GM19240 (cell line): Measurements from ENCODE around the gene JADE1.

Experiments used
- DNase-seq: peaks from one replicate; pipeline ENCODE4 v3.0.0; 2011; ENCODE audit warnings: low spot score; ENCODE audit not compliant: insufficient read length

The JADE1 gene

GRCh38 chr4:128810331-128810870, 901 bp downstream of the JADE1 start:
- DNase-seq, result no peak

DNA sequence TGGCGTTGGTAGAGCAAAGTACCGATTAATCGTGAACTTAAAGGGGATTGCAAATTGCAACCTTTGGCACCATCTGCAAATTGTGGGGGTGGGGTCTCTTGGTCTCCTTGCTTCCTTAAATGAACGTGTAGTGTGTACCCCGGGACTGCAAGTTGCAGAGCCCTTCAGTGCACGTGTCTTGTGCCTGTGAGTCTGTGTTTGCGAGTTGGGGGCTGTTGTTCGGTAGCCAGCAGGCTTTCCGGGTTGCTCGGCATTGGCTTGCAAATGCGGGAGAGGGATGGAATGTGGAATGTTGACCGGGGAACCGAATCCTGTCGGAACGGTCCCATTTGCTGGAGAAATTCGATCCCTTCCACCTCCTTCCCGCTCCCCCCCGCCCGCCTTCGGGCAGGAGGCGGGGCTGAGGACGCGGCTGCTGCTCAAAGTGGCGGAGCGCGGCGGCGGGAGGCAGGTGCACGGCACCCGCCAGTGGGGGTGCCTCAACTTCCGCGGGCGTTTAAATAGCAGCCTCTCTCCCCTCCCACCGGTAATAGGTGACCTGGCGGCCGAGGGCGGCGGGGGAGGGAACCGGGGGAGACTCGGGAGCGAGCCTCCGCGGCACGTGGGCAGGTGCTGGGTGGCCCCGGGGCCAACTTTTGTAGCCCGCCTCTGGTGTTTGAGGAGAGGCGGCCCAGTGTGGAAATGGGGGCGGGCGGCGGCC, 1.5 kb downstream of the JADE1 start:
- peak; percentile 58 for DNase-seq

DNA sequence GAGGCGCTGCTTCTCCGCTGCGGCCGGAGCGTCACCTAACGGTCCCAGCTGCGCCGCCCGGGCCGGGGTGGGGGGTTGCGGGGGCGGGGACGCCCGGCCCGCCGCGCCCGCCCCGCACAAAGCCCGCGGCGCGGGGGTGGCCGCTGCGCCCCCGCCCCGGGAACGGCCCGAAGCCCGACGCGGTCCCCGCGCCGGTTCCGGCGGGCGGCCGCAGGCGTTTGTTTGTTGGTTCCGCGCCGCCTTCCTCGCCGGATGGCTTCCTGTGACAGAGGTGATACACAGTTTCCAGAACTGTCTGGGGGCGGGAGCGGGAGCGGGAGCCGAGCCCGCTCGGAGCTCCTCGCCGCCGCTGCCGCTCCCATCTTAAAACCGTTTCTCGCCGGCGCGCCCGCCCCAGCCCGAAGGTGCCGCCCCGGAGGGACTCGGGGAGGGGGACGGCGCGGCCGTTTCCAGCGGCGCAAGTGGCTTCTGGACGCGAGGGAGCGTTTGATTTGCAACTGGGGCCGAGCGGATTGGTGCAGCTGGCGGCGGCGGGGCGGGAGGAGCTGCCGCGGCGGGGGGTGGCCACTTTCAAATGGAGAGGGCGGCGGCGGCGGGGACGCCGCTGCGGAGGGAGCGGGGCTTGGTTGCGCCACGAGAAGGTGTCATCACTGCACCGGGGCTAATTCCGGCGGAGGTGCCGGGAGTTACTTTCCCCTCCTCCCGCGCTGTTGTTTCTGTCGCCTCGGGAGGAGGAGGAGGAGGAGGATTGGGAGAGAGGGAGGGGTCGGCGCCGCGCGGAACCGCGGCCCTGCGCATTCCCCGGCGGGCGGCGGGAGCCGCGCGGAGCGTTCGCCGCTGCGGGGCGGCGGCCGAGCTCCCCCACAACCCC, 2.3 kb downstream of the JADE1 start:
- DNase-seq, result peak; percentile 67

DNA sequence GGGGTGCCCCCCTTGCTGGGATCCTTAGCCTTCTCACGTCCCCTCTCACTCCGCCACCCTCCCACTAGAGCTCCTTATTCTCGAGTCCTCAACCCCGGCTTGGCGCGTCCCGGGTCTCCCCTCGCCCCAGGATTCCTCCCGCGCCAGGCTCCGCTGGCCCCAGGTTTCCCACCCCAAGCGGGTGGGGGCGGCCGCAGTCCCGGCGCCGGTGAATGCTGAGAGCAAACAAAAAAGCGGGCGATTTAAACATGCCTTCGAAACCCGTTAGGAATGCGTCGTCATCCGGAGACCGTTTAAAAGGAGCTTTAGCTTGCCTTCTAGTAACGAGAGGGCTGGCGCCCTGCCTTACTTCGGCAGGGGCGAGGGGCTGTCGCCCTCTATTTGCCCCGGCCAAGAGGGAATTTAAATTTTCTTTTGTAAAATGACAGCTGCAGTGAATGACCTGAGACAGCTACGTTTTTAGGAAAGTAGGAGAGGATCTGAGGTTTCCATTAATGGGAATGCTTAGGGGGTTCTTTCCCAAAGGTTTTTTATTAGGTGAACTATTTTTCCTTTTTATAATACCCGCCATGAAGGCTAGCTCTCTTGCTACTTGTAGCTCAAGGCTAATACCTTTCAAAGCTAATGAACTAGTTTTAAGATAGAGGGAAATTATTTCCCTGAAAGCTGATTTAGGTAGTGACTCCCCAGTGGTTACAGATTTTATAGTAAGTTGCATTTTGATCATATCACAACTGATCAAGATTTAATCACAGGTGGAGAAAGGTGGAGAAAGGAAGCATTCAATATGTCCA, 3.1 kb downstream of the JADE1 start:
- DNase-seq, result no peak

DNA sequence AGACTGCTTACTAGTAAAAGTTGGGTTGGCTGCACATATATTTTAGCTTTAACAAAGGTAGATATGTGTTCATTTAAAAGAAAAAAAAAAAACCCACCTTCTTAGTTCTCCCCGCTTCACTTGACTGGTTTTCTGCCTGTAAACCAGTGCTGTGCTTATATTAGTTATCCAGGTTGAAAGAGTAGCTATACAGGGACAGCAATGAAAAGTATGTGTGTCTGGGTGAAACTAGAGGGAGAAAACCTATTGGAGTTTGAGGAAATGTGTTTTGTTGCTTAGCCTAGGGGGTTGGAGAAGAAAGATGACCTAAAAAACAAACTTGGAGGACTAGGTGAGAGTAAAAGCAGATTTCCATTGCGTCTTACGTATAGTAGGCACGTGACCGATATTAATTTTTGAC, 4.5 kb downstream of the JADE1 start:
- DNase-seq, result no peak

- DNase-seq, result no peak
Observed at GRCh38 chr4:128818442-128818841, 8.9 kb downstream of the JADE1 start.

DNA sequence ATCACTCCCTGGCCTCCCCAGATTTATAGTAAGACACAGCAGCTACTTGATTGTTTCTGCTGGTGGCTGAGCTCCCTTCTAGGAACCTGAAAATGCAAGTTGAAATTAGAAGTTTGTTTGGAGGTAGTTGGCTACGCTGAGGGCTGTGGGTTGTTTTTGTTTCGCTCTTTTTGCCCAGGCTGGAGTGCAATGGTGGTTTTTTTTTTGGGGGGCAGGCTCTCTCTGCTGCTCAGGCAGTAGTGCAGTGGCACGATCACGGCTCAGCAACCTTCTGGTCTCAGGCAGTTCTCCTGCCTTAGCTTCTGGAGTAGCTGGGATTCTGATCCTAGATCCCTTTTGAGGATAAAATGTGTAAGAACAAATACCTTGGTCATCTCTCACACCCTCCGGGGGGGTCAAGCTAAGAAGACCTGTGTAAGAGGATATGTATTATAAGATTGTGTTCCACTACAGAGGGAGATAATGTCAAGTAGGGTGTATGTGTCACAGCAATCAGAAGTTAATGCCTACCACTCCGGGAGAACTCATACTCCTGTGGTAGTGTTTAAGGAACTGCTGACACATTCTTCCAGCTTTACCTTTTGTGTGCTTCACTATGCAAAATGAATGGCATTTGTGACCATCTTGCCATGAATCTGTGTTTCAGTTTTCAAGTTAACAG, 9.7 kb downstream of the JADE1 start:
- no peak for DNase-seq

DNA sequence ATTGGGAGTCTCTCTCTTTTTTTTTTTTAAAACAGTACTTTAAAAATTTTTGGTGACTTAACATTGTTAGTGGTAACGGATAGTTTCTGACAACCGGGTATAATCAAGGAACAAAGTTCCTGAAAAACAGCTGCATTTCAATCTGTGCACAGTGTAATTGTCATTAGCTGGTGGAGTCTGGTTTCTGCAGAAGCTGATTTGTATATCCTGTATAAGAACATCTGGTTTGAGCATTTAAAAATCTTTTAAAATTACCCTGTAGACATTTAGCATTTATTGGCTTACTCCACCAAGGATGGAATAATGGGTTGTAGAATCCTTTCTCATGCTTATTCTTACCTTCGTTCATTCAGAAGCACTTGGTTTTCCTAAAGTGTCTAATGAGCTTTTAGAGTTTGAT, 11.2 kb downstream of the JADE1 start:
- no peak for DNase-seq

GRCh38 chr4:128821151-128821550, 11.7 kb downstream of the JADE1 start:
- no peak for DNase-seq

DNA sequence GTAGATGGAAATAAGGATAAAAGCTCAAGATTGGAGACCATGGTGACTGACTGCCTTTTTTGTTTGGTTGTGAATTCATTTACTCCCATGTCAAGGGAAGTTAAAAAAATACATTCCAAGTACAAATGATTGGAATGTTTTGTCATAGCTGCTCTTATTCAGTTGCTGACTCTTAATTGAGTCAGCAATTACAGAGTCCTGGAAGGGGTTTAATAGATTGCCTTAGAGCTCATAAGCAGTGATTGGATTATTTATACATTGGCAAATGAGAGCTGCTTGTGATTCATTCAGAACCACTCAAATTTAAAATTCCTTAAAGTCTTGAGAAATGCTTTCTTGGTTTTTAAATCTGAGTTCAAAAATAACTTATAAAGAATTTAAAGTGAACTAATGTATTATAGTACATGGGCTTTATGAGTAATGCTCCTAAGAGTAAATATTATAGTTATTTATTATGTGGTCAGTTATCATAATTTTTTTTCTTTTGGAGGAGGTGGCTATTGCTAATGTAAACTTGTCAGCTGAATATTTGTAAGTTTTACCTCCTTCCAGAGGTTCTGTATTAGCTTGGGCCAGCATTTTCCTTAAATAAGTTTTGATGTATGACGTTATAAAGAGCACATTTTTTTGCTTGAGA, 13.6 kb downstream of the JADE1 start:
- DNase-seq, result no peak

DNA sequence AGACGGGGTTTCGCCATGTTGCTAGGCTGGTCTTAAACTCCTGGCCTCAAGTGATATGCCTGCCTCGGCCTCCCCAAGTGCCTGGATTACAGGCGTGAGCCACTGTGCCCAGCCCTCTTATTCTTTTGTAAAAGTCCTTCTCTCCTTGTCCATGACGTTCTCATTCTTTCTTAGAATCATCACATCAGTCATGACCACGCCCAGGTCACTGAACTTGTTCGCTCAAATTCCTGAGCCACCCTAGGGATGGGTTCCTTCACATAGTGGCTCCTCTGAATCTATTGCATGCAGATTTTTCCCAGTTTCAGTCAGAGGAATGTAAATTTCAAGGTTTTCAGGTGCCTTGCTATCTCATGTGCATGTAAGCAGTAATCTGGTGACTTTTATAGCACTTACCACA, 15.7 kb downstream of the JADE1 start:
- no peak for DNase-seq

GRCh38 chr4:128827296-128827695, 17.8 kb downstream of the JADE1 start:
- DNase-seq, result no peak

GRCh38 chr4:128830906-128831503, 21.5 kb downstream of the JADE1 start:
- DNase-seq, result no peak

GRCh38 chr4:128831531-128832242, 22.2 kb downstream of the JADE1 start:
- DNase-seq, result no peak

GRCh38 chr4:128832243-128832625, 22.7 kb downstream of the JADE1 start:
- no peak for DNase-seq

- no peak for DNase-seq
Observed at GRCh38 chr4:128835498-128836222, 26.2 kb downstream of the JADE1 start.

DNA sequence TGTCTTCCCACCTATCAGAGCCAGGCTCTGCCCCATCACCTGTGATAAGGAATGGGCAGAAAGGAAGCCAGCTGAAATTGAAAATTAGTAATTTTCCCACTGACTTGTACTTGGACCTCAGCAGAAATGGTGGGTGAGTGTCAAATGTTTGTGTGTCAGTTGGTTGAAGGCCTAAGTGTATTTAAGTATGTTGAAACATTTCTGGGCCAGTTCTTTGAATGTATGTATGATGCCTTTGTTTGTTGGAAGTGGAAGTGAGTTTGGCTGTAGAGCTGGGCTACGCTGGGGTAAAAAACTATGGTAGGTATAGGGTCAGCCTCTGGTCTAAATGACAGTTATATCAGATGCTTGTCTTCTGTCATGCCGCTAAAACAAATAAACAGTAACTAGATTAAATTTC, 27.7 kb downstream of the JADE1 start:
- no peak for DNase-seq

- no peak for DNase-seq
Observed at GRCh38 chr4:128837679-128838078, 28.2 kb downstream of the JADE1 start.

GRCh38 chr4:128840711-128841318, 31.3 kb downstream of the JADE1 start:
- no peak for DNase-seq
